OCI-LY3 (cell line): ENCODE measurements around the gene PDIA5.

Experiments used
- H2AFZ ChIP-seq: fragments of 200-600, 300-600 bp; shearing (Covaris generic); 2 replicates; pipeline ENCODE4 v1.6.0; 2014; ENCODE audit warnings: antibody characterized with exemption, low read depth, low read length
- H3K27ac ChIP-seq: fragments of 200-600, 300-600 bp; sonication (generic); 2 replicates; pipeline ENCODE4 v1.5.1; 2014; ENCODE audit warnings: mild to moderate bottlenecking, low read length, moderate library complexity, mixed read lengths
- H3K27me3 ChIP-seq: fragments of 200-600, 300-600 bp; sonication (generic); 2 replicates; pipeline ENCODE4 v1.6.1; 2014; ENCODE audit warnings: low read depth, low read length, mixed read lengths
- H3K36me3 ChIP-seq: fragments of 200-600, 300-600 bp; sonication (generic); replicated peaks from 2 replicates; pipeline ENCODE3; 2014; ENCODE audit warnings: low read depth, low read length, mixed read lengths
- H3K4me1 ChIP-seq: fragments of 300-600, 200-600 bp; sonication (generic); 2 replicates; pipeline ENCODE4 v1.6.1; 2014; ENCODE audit warnings: low read length, mixed read lengths
- H3K4me2 ChIP-seq: fragments of 200-600, 300-600 bp; sonication (generic); 2 replicates; pipeline ENCODE4 v1.6.1; 2014; ENCODE audit warnings: low read length, mixed read lengths
- H3K4me3 ChIP-seq: fragments of 300-600, 200-600 bp; sonication (generic); 2 replicates; pipeline ENCODE4 v1.5.1; 2014; ENCODE audit warnings: antibody characterized with exemption, mild to moderate bottlenecking, low read length, moderate library complexity
- H3K79me2 ChIP-seq: fragments of 300-600, 200-600 bp; shearing (Covaris generic); 2 replicates; pipeline ENCODE4 v1.6.1; 2014; ENCODE audit warnings: mild to moderate bottlenecking, low read length, mixed read lengths
- H3K9ac ChIP-seq: fragments of 300-600, 200-600 bp; shearing (Covaris generic); 2 replicates; pipeline ENCODE4 v1.6.0; 2014; ENCODE audit warnings: mild to moderate bottlenecking, low read length, moderate library complexity
- H3K9me3 ChIP-seq: fragments of 200-600, 300-600 bp; shearing (Covaris generic); 2 replicates; pipeline ENCODE4 v1.6.1; 2014; ENCODE audit warnings: low read length, mixed read lengths; ENCODE audit not compliant: insufficient read depth
- H4K20me1 ChIP-seq: fragments of 200-600, 300-600 bp; sonication (generic); 2 replicates; pipeline ENCODE4 v1.6.1; 2016; ENCODE audit warnings: low read length, mixed read lengths; ENCODE audit not compliant: insufficient read depth
- EZH2phosphoT487 ChIP-seq: fragments of 200-600 bp; shearing (Covaris generic); IDR thresholded peaks from 2 replicates; pipeline ENCODE4 v1.6.1; 2018; ENCODE audit warnings: antibody characterized with exemption, mixed run types, low read depth
- TF ChIP-seq, protein P1 (sequence below): fragments of 200-600, 300-600 bp; sonication (generic); IDR thresholded peaks from 2 replicates; pipeline ENCODE4 v1.5.1; 2014; ENCODE audit warnings: antibody characterized with exemption, low read length, low read depth

The PDIA5 gene

DNA sequence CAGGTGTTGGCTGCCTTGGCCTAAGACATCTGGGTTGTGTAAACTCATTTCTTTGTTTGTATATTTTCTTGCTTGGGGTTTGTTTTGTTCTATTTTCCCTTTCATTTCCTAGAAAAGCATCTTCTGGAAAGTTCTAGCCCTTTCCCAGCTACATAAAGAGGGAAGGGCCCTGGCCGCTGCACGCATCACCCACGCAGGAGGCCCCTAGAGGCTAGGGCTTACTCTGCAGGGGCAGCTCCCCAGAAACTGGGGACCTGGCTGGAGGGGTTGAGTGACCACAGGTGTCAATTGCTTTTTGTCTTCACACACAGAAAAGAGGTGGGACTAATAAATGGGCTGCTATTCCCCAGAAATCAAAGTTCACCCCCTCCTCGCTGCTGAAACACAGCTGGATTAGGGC lies 52.6 kb downstream of the PDIA5 start:
- H3K36me3 ChIP-seq, result peaks cover 48% of the 10 kb centered on the region
- H3K4me3 ChIP-seq, result no peak overlapping the region

DNA sequence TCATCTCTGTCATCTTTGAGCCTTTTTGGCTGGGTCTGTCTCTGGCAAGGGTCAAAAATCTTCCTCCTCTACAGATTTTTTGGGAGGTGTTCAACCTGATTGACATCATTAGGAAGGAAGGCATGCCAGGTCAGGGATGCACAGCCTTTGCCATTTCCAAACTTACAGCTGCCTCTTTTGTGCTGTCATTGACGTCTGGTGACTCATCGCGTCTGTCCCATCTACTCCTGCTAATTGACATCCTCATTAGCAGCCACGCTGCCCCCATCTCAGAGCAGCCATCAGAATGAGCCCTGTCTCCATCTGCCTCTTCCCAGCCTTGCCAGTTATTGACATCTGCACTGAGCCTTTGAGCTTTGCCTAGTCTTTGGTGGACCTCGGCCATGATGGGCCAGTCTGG lies 53.0 kb downstream of the PDIA5 start:
- no peaks in the 10 kb centered on the region for H3K9me3 ChIP-seq
- H3K27me3 ChIP-seq, result no peaks in the 10 kb centered on the region
- H3K4me3 ChIP-seq, result no peak overlapping the region
- no peaks in the 10 kb centered on the region for H4K20me1 ChIP-seq
- no peaks in the 10 kb centered on the region for H3K79me2 ChIP-seq
- no peak overlapping the region for H3K9ac ChIP-seq
- peaks cover 45% of the 10 kb centered on the region for H3K36me3 ChIP-seq
- no peak overlapping the region for H3K27ac ChIP-seq
- H2AFZ ChIP-seq, result no peak overlapping the region
- no peak for TF ChIP-seq EZH2phosphoT487
- TF ChIP-seq, protein P1, sequence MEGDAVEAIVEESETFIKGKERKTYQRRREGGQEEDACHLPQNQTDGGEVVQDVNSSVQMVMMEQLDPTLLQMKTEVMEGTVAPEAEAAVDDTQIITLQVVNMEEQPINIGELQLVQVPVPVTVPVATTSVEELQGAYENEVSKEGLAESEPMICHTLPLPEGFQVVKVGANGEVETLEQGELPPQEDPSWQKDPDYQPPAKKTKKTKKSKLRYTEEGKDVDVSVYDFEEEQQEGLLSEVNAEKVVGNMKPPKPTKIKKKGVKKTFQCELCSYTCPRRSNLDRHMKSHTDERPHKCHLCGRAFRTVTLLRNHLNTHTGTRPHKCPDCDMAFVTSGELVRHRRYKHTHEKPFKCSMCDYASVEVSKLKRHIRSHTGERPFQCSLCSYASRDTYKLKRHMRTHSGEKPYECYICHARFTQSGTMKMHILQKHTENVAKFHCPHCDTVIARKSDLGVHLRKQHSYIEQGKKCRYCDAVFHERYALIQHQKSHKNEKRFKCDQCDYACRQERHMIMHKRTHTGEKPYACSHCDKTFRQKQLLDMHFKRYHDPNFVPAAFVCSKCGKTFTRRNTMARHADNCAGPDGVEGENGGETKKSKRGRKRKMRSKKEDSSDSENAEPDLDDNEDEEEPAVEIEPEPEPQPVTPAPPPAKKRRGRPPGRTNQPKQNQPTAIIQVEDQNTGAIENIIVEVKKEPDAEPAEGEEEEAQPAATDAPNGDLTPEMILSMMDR, result no peak
- H3K4me2 ChIP-seq, result no peak overlapping the region
- no peaks in the 10 kb centered on the region for H3K4me1 ChIP-seq

More for the DNA sequence above, 52.6 kb downstream of the PDIA5 start:
- Histone ChIP-seq H3K27ac (no peak overlapping the region), H3K79me2 (no peaks in the 10 kb centered on the region), H3K4me2 (no peak overlapping the region), H3K4me1 (no peaks in the 10 kb centered on the region), H4K20me1 (no peaks in the 10 kb centered on the region), H2AFZ (no peak overlapping the region), H3K9ac (no peak overlapping the region), H3K27me3 (no peaks in the 10 kb centered on the region), H3K9me3 (no peaks in the 10 kb centered on the region)
- TF ChIP-seq, protein P1, result no peak
- TF ChIP-seq EZH2phosphoT487, result no peak

DNA sequence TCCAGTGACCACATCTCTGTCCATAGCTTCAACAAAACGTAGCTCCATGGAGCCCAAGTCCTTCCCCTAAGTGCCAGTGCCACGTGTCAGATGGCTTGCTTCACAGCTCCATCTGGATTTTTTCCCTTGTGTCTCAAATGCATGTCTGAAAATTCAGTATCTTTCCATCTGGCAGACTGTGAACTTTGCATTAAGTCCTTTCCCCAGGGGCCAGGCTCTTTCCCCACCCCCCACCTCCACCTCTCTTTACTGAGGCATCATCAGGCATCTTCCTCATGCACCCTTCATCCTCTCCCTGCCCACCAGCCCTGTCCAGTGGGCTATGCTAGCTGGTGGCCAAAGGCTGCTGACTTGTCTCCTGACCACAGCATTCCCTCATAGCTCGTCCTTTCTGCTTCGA lies 53.7 kb downstream of the PDIA5 start:
- TF ChIP-seq EZH2phosphoT487, result no peak
- TF ChIP-seq, protein P1, result no peak
- Histone ChIP-seq H3K4me2 (no peak overlapping the region), H2AFZ (no peak overlapping the region), H3K36me3 (peaks cover 43% of the 10 kb centered on the region), H3K9ac (no peak overlapping the region), H4K20me1 (no peaks in the 10 kb centered on the region), H3K9me3 (no peaks in the 10 kb centered on the region), H3K79me2 (no peaks in the 10 kb centered on the region), H3K4me1 (no peaks in the 10 kb centered on the region), H3K4me3 (no peak overlapping the region), H3K27me3 (no peaks in the 10 kb centered on the region), H3K27ac (no peak overlapping the region)

DNA sequence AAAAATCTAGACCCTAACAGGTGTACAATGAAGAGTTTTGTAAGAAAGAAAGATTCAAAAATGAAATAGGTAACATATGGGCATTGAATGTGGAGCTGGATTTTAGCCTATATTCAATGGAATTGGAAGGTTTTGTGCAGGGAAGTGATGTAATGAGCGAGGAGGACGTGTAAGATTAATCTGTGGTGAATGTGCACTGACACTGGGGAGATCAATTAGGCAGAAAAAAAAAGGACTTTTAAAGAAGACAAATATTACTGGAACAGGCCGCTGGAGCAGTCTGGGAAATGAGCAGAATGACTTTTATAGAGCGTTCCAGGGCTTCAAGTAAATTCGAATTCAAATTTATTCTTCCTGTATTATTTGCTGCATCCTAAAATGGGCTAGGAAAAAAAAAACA lies 55.2 kb downstream of the PDIA5 start:
- no peak overlapping the region for H3K4me3 ChIP-seq
- no peaks in the 10 kb centered on the region for H3K9me3 ChIP-seq
- no peak overlapping the region for H3K27ac ChIP-seq
- TF ChIP-seq EZH2phosphoT487, result no peak
- TF ChIP-seq, protein P1, result no peak
- H3K9ac ChIP-seq, result no peak overlapping the region
- H3K79me2 ChIP-seq, result no peaks in the 10 kb centered on the region
- H3K36me3 ChIP-seq, result peaks cover 44% of the 10 kb centered on the region
- H2AFZ ChIP-seq, result no peak overlapping the region
- no peak overlapping the region for H3K4me2 ChIP-seq
- no peaks in the 10 kb centered on the region for H3K27me3 ChIP-seq
- no peaks in the 10 kb centered on the region; the same call in 1 of the 2 replicates for H4K20me1 ChIP-seq
- no peaks in the 10 kb centered on the region for H3K4me1 ChIP-seq
